NCI-H524 (cell line): Measurements from ENCODE around the gene PHYKPL.
A peak's percentile ranks its signal among the peaks of the same experiment; 100 is the strongest.

ENCODE experiments used
- DNase-seq, 2 experiments: peaks; one replicate each; lab custom pipeline; 2025; lab: John Stamatoyannopoulos, UW

PHYKPL gene

GRCh38 chr5:178232124-178232919 lies at the start of gene PHYKPL:
PHYKPL (minus strand) TSS chr5:178232802; CDS start chr5:178232550, 252 bp downstream.
- DNase-seq: peak; percentile 14 to 63

- DNase-seq: no peak
Measured at GRCh38 chr5:178282391-178282790, 49.8 kb upstream of the PHYKPL start.

GRCh38 chr5:178281331-178281730 lies 48.7 kb upstream of the PHYKPL start:
- DNase-seq: no peak

DNA sequence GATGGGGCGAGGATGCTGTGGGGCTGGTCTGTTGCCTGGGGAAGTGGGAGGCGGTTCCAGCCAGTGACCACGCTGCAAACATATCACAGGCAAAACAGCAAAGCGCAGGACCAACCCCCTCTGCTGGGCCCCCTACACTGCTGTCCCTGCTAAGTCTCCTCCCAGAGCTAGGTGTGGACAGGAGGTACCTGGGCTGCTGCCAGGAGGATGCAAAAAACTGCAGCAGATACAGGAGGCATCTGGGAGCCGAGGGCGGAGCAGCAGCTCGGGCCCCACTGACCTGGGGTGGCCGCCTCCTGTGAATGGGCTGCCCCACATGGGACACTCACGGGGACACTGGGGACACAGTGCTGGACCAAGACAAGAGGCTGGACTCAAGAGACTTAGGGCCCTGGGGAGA lies 48.0 kb upstream of the PHYKPL start:
- DNase-seq: no peak

DNA sequence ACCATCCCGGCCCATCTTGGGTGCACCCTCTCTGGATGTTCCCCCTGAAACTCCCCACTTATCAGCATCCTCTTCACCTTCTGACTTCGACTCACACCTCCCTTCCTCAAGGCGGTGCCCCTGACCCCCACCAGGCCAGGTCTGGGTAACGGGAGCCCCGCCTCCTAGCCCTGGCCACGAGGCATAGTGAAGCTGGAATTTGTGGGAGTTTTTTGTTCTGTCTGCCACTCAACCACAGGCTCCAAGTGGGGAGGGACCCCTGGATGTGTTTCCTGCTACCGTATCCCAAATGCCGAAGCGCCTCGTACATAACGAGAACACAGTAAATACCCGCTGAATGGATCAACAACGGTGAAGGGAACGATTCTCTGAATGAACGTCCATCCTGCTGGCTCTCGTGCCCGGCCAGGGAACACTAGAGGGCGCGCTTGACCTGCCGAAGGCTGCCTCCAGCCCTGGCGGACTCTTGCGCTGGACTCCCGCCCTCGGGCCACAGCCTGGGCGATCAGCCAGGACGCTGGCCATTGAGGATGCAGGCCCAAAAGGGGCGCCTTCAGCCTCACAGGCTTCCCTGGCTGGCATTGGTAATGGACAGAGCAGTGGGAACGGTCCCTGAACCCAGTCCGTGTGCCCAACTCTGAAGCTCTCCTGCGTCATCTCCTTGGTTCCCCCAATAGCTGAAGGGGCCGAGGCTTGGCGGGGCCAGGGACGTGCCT lies 47.3 kb upstream of the PHYKPL start:
- peak; percentile 3 to 60 for DNase-seq

DNA sequence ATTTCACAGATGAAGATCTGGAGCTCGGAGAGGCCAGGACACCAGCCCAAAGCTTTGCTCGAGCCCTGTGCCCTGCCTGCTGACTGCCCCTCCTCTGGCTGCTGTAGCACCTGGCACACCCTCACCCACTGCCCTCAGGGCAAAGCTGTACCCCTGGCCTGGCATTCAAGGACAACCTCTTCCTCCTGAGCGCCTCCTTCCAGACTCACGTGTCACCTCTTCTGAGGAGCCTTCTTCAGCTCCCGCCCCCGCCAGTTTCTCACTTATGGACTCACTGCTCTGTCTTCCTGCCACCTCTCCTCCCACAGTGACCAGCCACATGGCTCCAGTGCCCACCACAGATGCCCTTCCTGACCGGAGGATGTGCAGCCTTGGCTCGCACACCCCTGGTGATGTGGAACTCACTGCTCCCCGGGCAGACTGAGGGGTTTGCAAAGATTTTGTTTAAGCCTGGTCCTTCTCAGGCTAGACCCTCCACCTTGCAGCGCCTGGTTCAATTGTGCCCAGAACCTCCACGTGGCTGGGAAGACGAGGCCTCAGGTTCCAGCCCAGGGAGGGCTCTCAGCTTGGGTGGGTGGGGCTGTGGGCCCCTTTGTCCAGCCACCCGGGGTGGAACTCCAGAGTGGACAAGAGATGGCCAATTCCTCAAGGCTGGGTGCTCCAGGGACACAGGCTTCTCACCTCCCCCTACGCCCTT lies 46.6 kb upstream of the PHYKPL start:
- no peak for DNase-seq

DNA sequence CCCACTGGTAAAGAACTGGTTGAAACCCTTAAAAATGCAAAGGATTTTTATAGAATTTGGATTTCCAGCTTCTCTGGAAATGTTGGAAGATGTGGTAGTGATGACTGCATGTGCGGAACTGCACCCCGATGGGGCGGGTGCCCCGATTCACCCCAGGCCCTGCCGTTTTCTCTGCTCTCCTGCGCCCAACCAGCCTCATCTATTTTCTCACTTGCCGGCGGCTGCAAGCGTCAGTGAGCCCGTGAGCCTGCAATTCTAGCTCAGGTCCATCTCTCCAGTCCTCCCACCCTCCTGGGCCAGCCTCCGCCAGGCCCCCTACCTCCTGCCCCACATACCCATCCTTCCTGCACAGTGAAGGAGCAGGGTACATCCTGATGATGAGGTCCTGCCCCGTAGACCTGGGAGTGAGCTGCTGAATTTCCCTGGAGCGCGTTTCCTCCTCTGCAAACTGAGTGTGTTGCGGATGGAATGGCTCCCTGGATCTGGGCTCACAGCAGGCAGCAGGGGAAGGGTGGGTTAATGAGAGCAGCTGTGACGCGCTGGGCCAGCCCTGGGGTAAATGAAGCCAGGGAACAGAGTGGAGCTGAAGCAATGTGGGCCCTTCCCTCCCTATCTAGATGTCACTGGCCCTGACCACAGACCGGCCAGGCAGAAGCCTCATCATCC lies 45.9 kb upstream of the PHYKPL start:
- DNase-seq: no peak

GRCh38 chr5:178277866-178278265 lies 45.3 kb upstream of the PHYKPL start:
- no peak for DNase-seq

- DNase-seq: no peak
Measured at GRCh38 chr5:178277346-178277745, 44.7 kb upstream of the PHYKPL start.

DNA sequence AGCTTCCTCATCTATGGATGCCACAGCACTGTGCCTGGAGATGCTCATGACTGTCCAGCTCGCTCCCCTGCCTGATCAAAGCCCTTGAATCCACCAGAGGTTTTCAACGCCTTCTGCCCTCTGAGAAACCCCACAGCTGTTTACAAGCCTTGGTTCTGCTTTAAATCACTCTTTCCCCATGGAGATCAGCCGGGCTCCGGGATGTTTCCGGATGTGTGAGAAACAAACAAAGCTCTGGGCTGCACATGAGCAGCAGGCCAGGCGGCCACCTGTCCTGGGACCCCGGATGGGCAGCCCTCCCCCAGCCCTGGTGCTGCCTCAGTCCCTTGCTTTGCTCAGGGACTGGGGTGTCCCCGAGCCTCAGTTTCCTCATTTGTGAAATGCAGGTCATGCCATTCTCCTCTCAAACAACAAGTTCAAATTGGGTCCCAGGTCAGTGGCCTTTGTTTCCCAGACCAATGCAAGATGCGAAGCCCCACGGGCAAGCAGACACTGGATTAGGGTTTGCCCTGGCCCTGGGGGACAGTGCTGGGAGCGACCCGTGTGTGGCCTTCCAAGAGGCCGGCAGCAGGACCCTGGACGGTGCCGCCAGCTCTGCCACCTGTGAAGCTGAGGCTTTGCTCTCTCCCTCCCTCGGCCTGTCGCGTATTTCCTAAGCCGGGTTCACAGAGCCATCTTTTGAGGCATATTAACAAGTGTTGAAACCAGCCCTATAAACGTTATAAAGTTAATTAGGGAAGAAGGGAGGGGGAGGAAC lies 42.4 kb upstream of the PHYKPL start:
- no peak for DNase-seq

DNA sequence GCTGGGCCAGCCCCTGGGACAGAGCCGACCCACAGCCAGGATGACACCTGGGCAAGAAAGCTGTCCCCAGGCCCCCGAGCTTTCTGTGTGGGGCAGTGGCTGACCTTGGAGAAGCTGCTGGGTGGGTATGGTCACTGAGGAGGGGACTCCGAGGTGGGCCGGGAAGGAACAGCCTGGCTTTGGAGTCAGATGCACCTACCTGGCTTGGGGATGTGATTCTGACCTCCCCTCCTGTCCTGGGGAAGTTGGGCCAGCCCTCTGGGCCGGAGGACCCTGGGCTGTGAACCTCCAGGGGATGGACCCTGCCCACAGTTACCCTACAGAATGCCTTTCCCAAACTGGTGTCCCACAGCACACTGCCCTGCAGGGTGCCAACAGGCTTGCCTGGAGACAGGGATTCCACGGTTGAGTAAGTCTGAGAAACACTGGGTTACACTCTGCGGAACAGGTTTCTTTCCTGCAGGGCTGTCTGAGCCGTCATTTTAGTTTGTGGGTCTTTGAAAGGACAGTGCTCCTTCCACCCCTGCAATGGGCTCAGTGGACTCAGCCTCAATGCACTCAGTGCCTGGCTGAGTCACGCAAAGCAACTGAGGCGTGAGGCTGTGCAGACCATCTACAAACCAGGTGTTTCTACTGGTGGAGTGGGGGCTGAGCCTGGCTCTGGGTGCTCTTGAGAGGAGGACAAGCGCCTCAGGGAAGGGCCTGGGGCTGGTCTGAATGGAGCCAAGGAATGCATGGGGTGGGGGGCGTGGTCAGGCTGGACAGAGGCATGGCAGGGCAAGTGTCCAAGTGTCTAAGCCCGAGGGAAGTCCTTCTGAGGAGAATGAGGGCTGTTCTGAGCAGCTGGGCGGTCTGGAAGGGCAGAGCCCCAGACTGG lies 41.3 kb upstream of the PHYKPL start:
- DNase-seq: no peak

DNA sequence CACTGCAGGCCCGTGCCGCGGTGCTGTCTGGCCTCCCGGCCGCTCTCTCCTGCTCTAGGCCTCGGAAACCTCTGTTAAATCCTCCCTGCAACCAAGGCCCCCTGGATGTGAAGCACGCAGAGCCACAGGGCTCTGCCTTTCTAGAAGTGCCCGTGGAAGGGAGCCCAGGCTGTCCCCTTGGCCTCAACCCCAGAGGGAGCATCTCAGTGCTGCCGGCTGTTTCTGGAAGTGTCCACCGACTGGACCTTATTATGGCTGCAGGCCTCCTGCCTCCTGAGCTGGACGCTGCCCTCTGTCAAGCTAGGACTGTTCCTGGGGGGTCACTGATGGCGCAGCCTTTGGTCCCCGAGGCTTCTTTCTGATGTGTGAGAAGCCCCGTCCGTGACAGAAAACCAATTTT lies 40.4 kb upstream of the PHYKPL start:
- DNase-seq: no peak

DNA sequence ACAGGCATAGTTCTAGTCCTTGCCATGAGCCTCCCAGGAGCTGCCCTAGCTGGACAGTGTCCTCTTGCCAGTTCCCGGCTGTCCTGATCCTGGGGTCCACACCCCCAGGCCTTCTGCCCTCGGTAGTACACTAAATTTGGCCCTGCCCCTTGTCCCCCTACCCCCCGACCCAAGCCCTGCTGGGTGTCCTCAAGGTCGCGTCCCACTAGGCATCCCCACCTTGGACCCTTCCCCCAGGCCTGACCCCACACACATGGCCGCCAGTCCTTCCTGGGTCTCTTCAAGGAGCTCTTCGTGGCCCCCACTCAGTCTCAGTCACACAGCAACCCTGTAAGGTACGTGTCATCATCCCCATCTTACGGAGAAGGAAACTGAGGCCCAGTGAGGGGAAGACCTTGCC lies 40.0 kb upstream of the PHYKPL start:
- DNase-seq: no peak

GRCh38 chr5:178271726-178272479 lies 39.3 kb upstream of the PHYKPL start:
- DNase-seq: no peak

- no peak for DNase-seq
Measured at GRCh38 chr5:178271231-178271630, 38.6 kb upstream of the PHYKPL start.

- DNase-seq: no peak
Measured at GRCh38 chr5:178269499-178269898, 36.9 kb upstream of the PHYKPL start.

DNA sequence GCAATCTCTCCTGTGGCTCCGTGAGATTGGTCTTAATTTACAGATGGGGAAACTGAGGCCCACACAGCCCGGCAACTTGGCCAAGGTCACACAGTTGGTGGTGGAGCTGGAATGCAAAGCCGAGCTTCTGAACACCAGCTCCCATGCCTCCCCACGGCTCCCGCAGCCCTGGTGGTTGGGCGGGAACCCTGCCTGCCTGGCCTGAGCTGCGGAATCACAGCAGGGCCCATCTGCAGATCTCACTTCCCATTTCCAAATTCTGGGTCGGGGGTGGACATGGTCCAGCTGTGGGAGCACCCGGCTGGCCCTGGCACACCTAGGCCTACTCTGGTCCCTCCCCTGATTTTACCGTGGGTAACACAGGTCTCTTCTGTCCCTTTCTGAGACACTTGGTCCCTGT lies 35.3 kb upstream of the PHYKPL start:
- DNase-seq: no peak

DNA sequence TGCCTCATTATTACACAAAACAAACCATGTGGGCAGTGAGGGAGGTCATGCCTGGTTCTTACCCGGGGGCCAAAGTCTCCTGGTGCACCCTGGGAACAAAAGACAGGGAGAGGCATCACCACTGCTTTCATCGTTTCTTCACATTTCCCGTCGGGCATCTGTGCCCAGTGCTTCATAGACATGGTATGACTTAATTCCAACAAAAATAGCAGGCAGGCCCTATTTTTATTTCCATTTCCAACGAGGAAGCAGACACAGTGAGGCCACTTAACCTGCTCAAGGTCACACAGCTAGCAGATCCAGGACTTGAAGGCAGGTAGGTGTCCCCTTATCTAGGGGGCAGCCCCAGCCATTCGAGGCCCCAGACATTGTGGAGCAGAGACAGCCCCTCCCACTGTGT lies 34.6 kb upstream of the PHYKPL start:
- DNase-seq: no peak

DNA sequence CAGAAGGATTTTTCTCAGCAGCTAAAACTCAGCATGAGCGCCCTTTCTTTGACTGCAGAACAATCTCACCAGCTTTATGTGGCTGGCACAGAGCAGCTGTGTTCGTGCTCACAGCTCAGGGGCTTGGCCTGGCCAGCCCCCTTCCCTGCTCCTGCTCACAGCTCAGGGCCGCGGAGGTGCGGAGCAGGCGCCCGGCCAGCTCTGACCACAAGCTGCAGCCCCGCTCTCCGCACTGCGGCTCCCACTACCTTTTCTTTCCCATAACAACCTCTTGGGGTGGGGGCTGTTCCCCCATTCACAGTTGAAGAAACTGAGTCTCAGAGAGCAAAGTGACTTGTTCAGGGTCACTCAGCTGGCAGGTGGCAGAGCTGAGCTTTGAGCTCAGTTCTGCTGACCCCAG lies 34.0 kb upstream of the PHYKPL start:
- no peak for DNase-seq

GRCh38 chr5:178265746-178266145 lies 33.1 kb upstream of the PHYKPL start:
- DNase-seq: no peak
